NCI-H82 (cell line): ENCODE data around the gene HK1.
"Not testable (repeated sequence)": the region's sequence is repeated elsewhere in the genome, so short reads cannot be mapped to it uniquely, and the experiment has no call there.

Experiments
- DNase-seq: peaks from one replicate; lab custom pipeline; 2025; lab: John Stamatoyannopoulos, UW

HK1 gene

DNA sequence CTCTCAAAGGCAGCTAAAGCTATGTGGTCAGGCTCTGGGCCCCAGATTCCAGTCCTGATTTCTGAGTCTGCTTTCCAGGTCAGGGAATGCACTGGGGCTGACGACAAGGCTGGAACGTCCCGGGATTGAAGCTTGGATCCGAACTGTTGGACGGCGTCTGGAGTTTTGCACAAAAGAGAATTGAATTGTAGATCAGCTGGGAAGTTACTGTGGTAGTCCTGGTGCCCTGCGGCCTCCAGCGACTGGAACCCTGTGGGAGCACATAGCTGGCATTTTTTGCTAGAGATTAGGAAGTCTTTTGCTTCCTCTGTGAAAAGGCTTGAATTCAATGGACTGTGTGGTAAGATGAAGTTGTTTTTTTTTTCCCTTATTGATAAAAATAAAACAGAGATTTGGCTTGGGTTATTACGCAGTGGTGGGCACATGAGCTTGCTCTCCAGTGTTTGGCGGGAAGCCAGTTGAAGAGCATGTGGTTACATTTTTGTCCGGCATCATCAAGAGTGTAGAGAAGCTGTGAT lies at the start of gene HK1:
TSS of gene HK1 (plus strand) at position 51 of the 518 bp plus-strand sequence.
- DNase-seq: no peak

DNA sequence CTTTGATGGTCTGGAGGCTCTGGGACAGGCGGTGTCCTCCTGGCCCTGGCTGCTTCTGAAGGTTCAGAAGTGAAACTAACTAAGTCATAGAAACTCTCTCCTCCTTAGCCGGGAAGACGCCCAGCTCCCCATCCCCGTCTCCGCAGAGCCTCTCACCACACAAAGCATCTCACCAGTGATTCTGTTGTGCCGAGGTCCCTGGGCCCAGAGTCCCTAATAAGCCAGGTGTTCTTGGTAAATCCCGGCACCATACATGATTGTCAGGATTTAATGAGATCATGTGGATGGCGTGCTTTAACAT lies 48.7 kb upstream of the HK1 start:
- DNase-seq: peak; percentile 45

DNA sequence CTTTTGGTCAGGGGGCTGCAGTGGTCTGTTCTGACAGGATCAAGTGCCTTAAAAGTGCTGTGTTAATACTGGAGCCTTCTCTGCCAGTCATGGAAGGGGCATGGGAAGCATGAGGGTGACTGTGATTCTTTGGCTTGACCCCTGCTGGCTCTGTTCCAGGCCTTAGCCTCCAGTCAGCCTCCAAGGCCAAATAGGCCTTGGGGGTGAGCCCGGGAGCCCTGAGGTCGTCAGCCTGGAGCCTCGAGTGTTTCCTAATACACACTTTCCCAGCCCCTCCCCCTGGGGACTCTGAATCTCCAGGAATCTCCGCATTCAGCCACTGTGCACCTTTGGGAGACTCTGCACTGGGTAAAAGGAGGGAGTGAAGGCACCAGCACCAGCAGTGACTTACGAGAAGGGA lies 48.2 kb upstream of the HK1 start:
- DNase-seq: no peak

DNA sequence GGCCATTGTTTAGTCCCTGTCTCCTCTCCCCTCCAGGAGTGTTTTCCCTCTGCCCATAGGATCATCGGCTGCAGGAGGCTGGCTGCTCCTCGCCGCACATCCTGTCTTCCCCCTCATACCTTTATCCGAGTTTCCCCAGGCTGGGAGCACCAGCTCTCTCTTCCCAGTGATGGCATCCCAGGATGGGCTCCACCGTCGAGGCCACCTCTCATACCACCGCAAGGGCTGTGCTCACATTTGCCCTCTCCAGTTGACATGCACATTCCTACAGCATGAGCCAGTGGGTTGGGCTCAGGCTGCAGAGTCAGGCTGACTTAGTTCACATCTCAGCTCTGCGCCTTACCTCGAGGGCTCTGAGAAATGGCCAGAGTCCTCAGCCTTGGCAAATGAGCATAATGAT lies 46.0 kb upstream of the HK1 start:
- no peak for DNase-seq

GRCh38 chr10:69232736-69233480 lies 45.4 kb upstream of the HK1 start:
- no peak for DNase-seq

GRCh38 chr10:69234447-69234846 lies 43.8 kb upstream of the HK1 start:
- peak; percentile 66 for DNase-seq

DNA sequence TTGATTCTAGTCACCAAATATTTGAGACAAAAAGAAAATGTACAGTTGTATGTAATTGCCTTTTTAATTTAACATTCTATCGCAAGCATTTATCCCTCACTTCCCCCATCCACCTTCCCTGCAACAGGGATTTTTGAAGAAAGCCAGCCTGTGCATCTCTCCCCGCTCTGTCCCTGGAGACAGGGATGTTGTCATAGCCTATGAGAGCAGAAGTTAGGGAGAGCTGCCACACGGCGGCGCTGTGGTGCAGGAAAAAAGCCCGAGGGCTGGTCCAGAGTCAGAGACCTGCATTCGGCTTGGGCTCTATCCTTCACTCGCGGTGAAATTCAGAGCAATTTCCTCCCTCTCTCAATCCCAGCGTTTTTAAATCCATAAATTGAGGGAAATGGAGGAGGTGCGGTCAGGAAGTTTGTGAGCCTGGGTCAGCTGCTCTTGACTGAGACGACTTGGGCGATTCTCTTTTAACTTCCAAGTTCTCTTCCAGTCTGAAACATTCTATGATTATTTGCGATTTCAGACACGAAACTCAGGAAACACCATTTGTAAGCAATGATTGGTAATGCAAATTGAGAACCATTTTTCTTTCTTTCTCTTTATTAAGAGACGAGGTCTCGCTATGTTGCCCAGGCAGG lies 40.7 kb upstream of the HK1 start:
- peak; percentile 88 for DNase-seq

GRCh38 chr10:69239136-69239535 lies 39.2 kb upstream of the HK1 start:
- DNase-seq: no peak

DNA sequence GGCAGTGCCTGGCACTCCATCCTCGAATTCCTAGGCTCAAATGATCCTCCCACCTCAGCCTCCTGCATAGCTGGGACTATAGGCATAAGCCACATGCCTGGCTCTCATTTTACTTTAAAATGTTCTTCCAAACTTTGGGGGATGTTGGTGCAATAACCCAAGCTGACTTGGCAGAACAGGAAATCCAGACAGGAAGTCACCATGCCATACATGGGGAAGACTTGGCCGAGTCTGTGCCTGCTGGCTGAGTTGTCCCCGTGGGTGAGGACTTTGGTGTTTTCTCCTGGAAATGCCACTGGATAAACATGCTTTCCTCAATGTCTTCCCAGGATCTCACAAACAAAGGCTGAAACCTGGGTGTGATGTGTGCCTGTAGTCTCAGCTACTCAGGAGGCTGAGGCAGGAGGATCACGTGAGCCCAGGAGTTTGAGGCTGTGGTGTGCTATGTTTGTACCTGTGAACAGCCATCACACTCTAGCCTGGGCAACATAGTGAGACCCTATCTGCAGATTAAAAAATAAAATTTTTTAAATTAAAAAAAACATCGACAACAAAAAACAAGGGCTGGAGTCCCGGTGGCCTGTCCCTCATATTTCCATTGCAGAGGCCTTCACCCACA lies 38.4 kb upstream of the HK1 start:
- no peak for DNase-seq

GRCh38 chr10:69240455-69240854 lies 37.8 kb upstream of the HK1 start:
- DNase-seq: no peak

DNA sequence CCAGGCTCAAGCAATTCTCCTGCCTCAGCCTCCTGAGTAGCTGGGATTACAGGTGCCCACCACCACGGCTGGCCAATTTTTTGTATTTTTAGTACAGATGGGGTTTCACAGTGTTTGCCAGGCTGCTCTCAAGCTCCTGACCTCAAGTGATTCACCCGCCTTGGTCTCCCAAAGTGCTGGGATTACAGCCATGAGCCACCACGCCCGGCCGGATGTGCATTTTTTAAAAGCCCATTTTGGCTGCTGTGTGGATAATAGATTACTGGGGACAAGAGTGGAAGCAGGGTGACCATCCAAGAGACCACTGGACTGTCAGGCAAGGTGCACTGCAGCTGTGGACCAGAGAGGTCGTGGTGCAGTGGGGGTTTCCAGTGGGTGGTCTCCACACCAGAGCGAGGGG lies 36.7 kb upstream of the HK1 start:
- DNase-seq: no peak

DNA sequence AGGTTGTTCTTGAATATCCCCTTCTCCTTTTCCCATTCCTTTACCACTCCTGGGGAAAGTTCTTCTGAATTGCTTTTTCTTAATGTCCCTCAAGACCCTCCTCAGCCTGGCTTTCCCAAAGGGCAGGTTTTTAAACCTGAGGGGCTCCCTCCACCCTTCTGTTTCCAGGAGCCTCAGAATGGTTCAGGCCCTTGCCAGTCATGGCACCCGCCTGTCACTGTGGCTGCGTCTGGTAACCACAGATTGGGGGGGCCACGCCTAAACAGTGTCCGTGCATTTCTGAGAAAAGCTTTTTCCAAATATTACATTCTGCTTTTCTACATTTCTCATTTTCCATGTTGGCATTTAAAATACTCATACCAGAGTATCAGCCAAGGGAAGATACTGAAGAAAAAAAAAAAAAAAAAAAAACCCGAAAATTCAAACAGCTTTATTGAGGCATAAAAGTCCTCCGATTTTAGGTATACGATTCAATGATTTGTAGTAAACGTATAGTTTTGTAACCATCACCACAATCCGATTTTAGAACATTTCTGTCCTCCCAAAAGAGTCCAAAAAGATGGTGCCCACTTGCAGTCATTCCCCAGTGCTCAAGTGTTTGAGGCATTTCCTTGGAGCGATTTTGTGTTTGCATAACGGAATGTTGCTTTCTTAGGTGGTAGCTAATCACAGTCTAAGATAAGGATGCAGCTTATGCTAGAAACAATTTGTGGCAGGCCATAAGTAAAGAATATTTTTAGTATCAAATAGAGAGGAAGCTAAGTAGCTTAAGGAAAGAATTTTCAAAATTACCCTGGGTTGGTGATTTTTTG lies 36.0 kb upstream of the HK1 start:
- no peak for DNase-seq

GRCh38 chr10:69242852-69243212 lies 35.5 kb upstream of the HK1 start:
- DNase-seq: no peak

GRCh38 chr10:69243817-69244216 lies 34.5 kb upstream of the HK1 start:
- DNase-seq: no peak

GRCh38 chr10:69246036-69246435 lies 32.3 kb upstream of the HK1 start:
- no peak for DNase-seq

DNA sequence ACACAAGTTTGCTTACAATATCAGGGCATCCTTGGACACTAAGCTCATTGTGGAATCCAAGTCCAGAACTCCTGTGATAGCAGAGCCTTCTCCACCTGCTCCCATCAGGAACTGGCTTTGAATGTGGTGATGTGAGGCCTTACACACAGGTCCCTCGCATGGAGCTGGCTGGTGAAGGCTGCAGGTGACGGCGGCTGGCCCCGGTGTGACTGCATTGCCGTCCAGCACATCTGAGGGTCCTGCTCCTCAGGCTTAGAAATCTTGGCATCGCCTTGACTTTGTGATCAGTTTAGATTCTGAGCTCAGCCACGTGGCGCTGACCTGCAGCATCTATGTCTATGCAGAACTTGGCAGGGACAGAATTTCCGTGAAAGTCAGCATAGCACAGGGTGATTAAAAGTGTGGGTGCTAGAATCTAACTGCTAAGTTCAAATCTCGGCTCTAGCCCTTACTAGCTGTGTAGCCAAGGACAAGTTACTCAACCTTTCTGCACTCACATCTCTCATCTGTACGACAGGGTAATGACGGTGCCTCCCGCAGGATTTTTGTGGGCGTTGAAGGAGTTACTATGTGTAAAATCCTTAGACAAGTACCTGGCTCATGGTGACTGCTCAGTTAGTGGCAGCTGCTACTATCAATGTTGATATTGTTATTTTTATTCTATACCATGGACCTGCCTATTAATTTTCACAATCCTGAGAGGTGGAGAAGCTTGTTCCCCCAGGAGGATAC lies 31.5 kb upstream of the HK1 start:
- no peak for DNase-seq

GRCh38 chr10:69247313-69247710 lies 31.0 kb upstream of the HK1 start:
- DNase-seq: no peak

- DNase-seq: no peak
Observed at GRCh38 chr10:69248117-69248730, 30.1 kb upstream of the HK1 start.

- no peak for DNase-seq
Observed at GRCh38 chr10:69250041-69250440, 28.3 kb upstream of the HK1 start.

GRCh38 chr10:69251417-69251816 lies 26.9 kb upstream of the HK1 start:
- not testable (repeated sequence) for DNase-seq

- DNase-seq: no peak
Observed at GRCh38 chr10:69253171-69253570, 25.1 kb upstream of the HK1 start.
